SK-N-SH (cell line): Measurements from ENCODE around the gene KIAA0319L. TPM values are rescaled to one million over a fixed set of nuclear protein-coding genes. Genes with fewer than 3 reads are reported as not detected.

Source experiments
- CTCF ChIA-PET: fragments of 300-600, 350-600 bp; formaldehyde crosslinking; extraction: SDS; loops from one replicate; lab custom pipeline; 2021; lab: Yijun Ruan, JAX
- POLR2A ChIA-PET: fragments of 350-600 bp; sonication (Branson Sonifier 250); formaldehyde crosslinking; extraction: SDS; loops from one replicate; lab custom pipeline; 2020; ENCODE audit warnings: antibody characterized with exemption, inconsistent platforms; lab: Yijun Ruan, JAX
- DNase-seq: peaks from one replicate; pipeline ENCODE4 v3.0.0; 2012
- H2AFZ ChIP-seq: fragments of 200-600 bp; sonication (generic); 2 replicates; pipeline ENCODE4 v1.8.1; 2016; ENCODE audit warnings: antibody characterized with exemption, mild to moderate bottlenecking, low read depth
- H3F3A ChIP-seq: fragments of 200-600 bp; sonication (generic); replicated peaks from 2 replicates; pipeline ENCODE3; 2016; ENCODE audit warnings: antibody characterized with exemption, mild to moderate bottlenecking; ENCODE audit not compliant: insufficient read depth
- H3K27ac ChIP-seq, 2 experiments: fragments of 200-500 bp in 1 of 2; fragments of 200-600 bp in 1 of 2; sonication (Bioruptor generic) in 1 of 2; sonication (generic), shearing (Covaris generic) in 1 of 2; 2 replicates each; pipeline versions ENCODE4 v1.5.1 to v1.6.1; 2014 to 2016; ENCODE audit warnings: low read depth in 2 of 2, inconsistent platforms in 1 of 2, low read length in 1 of 2, mild to moderate bottlenecking in 1 of 2, mixed read lengths in 1 of 2
- H3K27me3 ChIP-seq: fragments of 200-600 bp; sonication (generic), shearing (Covaris generic); 2 replicates; pipeline ENCODE4 v1.6.1; 2016; ENCODE audit warnings: mixed run types; ENCODE audit not compliant: insufficient read depth
- H3K36me3 ChIP-seq, 2 experiments: fragments of 200-500 bp in 1 of 2; fragments of 200-600 bp in 1 of 2; sonication (Bioruptor generic) in 1 of 2; sonication (generic) in 1 of 2; replicated peaks in 1 of 2; 2 replicates each; pipeline versions ENCODE3 to v1.5.1; 2014 to 2016; ENCODE audit warnings: low read length in 1 of 2, mild to moderate bottlenecking in 1 of 2; ENCODE audit not compliant: insufficient read depth in 2 of 2, control insufficient read depth in 1 of 2
- H3K4me1 ChIP-seq, 2 experiments: fragments of 200-500 bp in 1 of 2; fragments of 200-600 bp in 1 of 2; sonication (Bioruptor generic) in 1 of 2; sonication (generic), shearing (Covaris generic) in 1 of 2; 2 replicates each; pipeline versions ENCODE4 v1.5.1 to v1.6.1; 2014 to 2016; ENCODE audit warnings: low read depth in 1 of 2, low read length in 1 of 2, mixed run types in 1 of 2; ENCODE audit not compliant: insufficient read depth in 2 of 2, control insufficient read depth in 1 of 2
- H3K4me2 ChIP-seq: fragments of 200-600 bp; sonication (generic), shearing (Covaris generic); 2 replicates; pipeline ENCODE4 v1.6.1; 2017; ENCODE audit warnings: mixed run types
- H3K4me3 ChIP-seq, 2 experiments: fragments of 200-500 bp in 1 of 2; fragments of 200-600 bp in 1 of 2; sonication (Bioruptor generic) in 1 of 2; sonication (generic), shearing (Covaris generic) in 1 of 2; 2 replicates each; pipeline versions ENCODE4 v1.5.1 to v1.8.1; 2014 to 2016; ENCODE audit warnings: low read depth in 2 of 2, inconsistent platforms in 1 of 2, low read length in 1 of 2, mild to moderate bottlenecking in 1 of 2, mixed read lengths in 1 of 2, moderate library complexity in 1 of 2
- H3K79me2 ChIP-seq: fragments of 200-600 bp; sonication (generic); 2 replicates; pipeline ENCODE4 v1.8.1; 2017; ENCODE audit warnings: mild to moderate bottlenecking; ENCODE audit not compliant: insufficient read depth
- H3K9ac ChIP-seq: fragments of 200-600 bp; sonication (generic); 2 replicates; pipeline ENCODE4 v1.6.1; 2017; ENCODE audit warnings: mixed run types
- H3K9me2 ChIP-seq: fragments of 200-600 bp; sonication (generic); 2 replicates; pipeline ENCODE4 v1.6.1; 2017; ENCODE audit warnings: mixed run types
- H3K9me3 ChIP-seq: fragments of 200-600 bp; sonication (generic); 2 replicates; pipeline ENCODE4 v1.6.1; 2017; ENCODE audit warnings: mixed run types, mild to moderate bottlenecking, moderate library complexity
- H4K20me1 ChIP-seq: fragments of 200-600 bp; sonication (generic); 2 replicates; pipeline ENCODE4 v1.6.1; 2017; ENCODE audit warnings: mild to moderate bottlenecking, mixed run types; ENCODE audit not compliant: insufficient read depth
- CHD2 ChIP-seq: fragments of 150-350 bp; IDR thresholded peaks from 2 replicates; pipeline ENCODE4 v1.6.1; 2018; ENCODE audit warnings: low read length; ENCODE audit not compliant: partially characterized antibody
- CTCF ChIP-seq: fragments of 200-600 bp; sonication (generic); IDR thresholded peaks from 2 replicates; pipeline ENCODE4 v1.6.1; 2017; ENCODE audit warnings: antibody characterized with exemption, mild to moderate bottlenecking, moderate library complexity
- EP300 ChIP-seq, 2 experiments: IDR thresholded peaks; 2 replicates each; pipeline versions ENCODE4 v1.4.0 to v1.6.1; 2012; ENCODE audit warnings: borderline replicate concordance in 1 of 2, low read depth in 1 of 2, low read length in 1 of 2
- FOSL2 ChIP-seq: IDR thresholded peaks from 2 replicates; pipeline ENCODE4 v1.4.0; 2012; ENCODE audit warnings: low read depth, mild to moderate bottlenecking, moderate library complexity, borderline replicate concordance
- FOXM1 ChIP-seq: IDR thresholded peaks from 2 replicates; pipeline ENCODE4 v1.4.0; 2012; ENCODE audit warnings: low read depth, mild to moderate bottlenecking
- GABPA ChIP-seq: IDR thresholded peaks from 2 replicates; pipeline ENCODE4 v1.4.0; 2012; ENCODE audit warnings: low read depth, mild to moderate bottlenecking
- JUND ChIP-seq: IDR thresholded peaks from 2 replicates; pipeline ENCODE4 v1.4.0; 2012
- MXI1 ChIP-seq: IDR thresholded peaks from 2 replicates; pipeline ENCODE4 v1.6.1; 2012; ENCODE audit warnings: mild to moderate bottlenecking, low read depth, low read length, improper control_type of control experiment
- NFIC ChIP-seq: IDR thresholded peaks from 2 replicates; pipeline ENCODE4 v1.4.0; 2012; ENCODE audit warnings: borderline replicate concordance
- RAD21 ChIP-seq: IDR thresholded peaks from 2 replicates; pipeline ENCODE4 v1.6.1; 2012; ENCODE audit warnings: mild to moderate bottlenecking, low read length
- SMC3 ChIP-seq: IDR thresholded peaks from 2 replicates; pipeline ENCODE4 v1.6.1; 2012; ENCODE audit warnings: low read depth, low read length, improper control_type of control experiment
- TCF12 ChIP-seq: IDR thresholded peaks from 2 replicates; pipeline ENCODE4 v1.4.0; 2012
- TEAD4 ChIP-seq: IDR thresholded peaks from 2 replicates; pipeline ENCODE4 v1.4.0; 2012; ENCODE audit warnings: mild to moderate bottlenecking, borderline replicate concordance; ENCODE audit not compliant: insufficient read depth
- YY1 ChIP-seq: IDR thresholded peaks from 2 replicates; pipeline ENCODE4 v1.4.0; 2012; ENCODE audit warnings: low read depth, mild to moderate bottlenecking
- WGBS: methylation state at CpG from one replicate; pipeline ENCODE4 v1.1.6; 2017; ENCODE audit warnings: low lambda C conversion rate; 5-methylcytosine and 5-hydroxymethylcytosine counted together
- polyA plus RNA-seq, 3 experiments: library from polyadenylated mRNA; depleted of rRNA; stranded (reverse); fragments of >200 nt; gene quantifications; 2 replicates each; pipeline ENCODE4 v1.2.3, GENCODE V29; 2012
- TF ChIP-seq, protein P1 (sequence below): IDR thresholded peaks from 2 replicates; pipeline ENCODE4 v1.6.1; 2012; ENCODE audit warnings: mild to moderate bottlenecking, low read depth, low read length, moderate library complexity
- TF ChIP-seq, protein P2 (sequence below): IDR thresholded peaks from 2 replicates; pipeline ENCODE4; 2012
- TF ChIP-seq, protein P3 (sequence below): IDR thresholded peaks from 2 replicates; pipeline ENCODE4 v1.4.0; 2012; ENCODE audit warnings: low read depth, borderline replicate concordance

The KIAA0319L gene
- polyA plus RNA-seq, 1 of the 3 experiments (the other 2 are of a cell fraction): 51.9 TPM

DNA sequence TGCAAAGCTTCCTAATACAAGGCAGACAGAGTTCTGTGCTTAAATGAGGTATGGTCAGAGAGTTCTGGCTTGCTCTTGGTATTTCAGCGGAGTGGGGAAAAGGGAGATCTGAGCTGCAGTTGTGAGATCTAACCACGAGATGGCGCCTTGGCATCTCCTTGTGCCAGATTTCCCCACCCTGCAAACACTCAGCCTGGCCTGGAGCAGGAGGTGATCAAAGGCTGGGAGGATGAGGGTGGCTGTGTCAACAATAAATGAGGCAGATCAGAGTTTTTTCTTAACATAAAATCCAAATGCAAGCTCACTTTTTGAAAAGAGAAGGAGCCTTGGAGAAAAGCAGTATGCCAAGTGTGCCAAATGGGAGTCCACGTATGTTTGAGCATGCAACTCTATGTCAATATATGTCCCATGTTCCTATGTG is 11.8 kb upstream of the KIAA0319L start:
- H3K27ac ChIP-seq: no peak overlapping the region
- H3K9me3 ChIP-seq: no peaks in the 10 kb centered on the region
- ChIA-PET CTCF (interaction anchor here (0.6 to 11.7 kb wide), 42 partner anchors 9 to 304 kb away, joined by 3 to 347 read pairs (median 4); partner anchors contain the start of genes C1orf216 and CLSPN), POLR2A (interaction anchor here (0.7 to 1.7 kb wide), 4 partner anchors 11 to 158 kb away, joined by 3 to 7 read pairs (median 4); partner anchors contain the start of gene NCDN)
- no peak overlapping the region; a peak in 1 of 4 replicates for H3K4me3 ChIP-seq
- no peaks in the 10 kb centered on the region for H3K27me3 ChIP-seq
- no peaks in the 10 kb centered on the region for H3K9me2 ChIP-seq
- peak; percentile 88 for DNase-seq
- TF ChIP-seq TCF12 (no peak), CTCF (peak; percentile 89), GABPA (no peak), EP300 (IDR thresholded peaks at IDR 0.05; ENCODE audit: borderline replicate concordance in 1 of 2, low read depth in 1 of 2, low read length in 1 of 2) (no peak), YY1 (no peak), SMC3 (peak; percentile 96), JUND (no peak), FOSL2 (no peak), CHD2 (no peak), MXI1 (no peak), NFIC (peak; percentile 48; the same call in 1 of the 2 replicates), TEAD4 (no peak), RAD21 (peak; percentile 93), FOXM1 (no peak)
- TF ChIP-seq, protein P1, sequence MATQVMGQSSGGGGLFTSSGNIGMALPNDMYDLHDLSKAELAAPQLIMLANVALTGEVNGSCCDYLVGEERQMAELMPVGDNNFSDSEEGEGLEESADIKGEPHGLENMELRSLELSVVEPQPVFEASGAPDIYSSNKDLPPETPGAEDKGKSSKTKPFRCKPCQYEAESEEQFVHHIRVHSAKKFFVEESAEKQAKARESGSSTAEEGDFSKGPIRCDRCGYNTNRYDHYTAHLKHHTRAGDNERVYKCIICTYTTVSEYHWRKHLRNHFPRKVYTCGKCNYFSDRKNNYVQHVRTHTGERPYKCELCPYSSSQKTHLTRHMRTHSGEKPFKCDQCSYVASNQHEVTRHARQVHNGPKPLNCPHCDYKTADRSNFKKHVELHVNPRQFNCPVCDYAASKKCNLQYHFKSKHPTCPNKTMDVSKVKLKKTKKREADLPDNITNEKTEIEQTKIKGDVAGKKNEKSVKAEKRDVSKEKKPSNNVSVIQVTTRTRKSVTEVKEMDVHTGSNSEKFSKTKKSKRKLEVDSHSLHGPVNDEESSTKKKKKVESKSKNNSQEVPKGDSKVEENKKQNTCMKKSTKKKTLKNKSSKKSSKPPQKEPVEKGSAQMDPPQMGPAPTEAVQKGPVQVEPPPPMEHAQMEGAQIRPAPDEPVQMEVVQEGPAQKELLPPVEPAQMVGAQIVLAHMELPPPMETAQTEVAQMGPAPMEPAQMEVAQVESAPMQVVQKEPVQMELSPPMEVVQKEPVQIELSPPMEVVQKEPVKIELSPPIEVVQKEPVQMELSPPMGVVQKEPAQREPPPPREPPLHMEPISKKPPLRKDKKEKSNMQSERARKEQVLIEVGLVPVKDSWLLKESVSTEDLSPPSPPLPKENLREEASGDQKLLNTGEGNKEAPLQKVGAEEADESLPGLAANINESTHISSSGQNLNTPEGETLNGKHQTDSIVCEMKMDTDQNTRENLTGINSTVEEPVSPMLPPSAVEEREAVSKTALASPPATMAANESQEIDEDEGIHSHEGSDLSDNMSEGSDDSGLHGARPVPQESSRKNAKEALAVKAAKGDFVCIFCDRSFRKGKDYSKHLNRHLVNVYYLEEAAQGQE: no peak
- TF ChIP-seq, protein P2, sequence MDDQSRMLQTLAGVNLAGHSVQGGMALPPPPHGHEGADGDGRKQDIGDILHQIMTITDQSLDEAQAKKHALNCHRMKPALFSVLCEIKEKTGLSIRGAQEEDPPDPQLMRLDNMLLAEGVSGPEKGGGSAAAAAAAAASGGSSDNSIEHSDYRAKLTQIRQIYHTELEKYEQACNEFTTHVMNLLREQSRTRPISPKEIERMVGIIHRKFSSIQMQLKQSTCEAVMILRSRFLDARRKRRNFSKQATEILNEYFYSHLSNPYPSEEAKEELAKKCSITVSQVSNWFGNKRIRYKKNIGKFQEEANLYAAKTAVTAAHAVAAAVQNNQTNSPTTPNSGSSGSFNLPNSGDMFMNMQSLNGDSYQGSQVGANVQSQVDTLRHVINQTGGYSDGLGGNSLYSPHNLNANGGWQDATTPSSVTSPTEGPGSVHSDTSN: no peak
- TF ChIP-seq, protein P3, sequence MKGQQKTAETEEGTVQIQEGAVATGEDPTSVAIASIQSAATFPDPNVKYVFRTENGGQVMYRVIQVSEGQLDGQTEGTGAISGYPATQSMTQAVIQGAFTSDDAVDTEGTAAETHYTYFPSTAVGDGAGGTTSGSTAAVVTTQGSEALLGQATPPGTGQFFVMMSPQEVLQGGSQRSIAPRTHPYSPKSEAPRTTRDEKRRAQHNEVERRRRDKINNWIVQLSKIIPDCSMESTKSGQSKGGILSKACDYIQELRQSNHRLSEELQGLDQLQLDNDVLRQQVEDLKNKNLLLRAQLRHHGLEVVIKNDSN: no peak
- H3K4me2 ChIP-seq: no peak overlapping the region
- no peaks in the 10 kb centered on the region for H4K20me1 ChIP-seq
- no peak overlapping the region for H3K9ac ChIP-seq
- WGBS: 41% methylated on average over 4 of the region's 4 CpGs
- H2AFZ ChIP-seq: no peak overlapping the region
- no peaks in the 10 kb centered on the region for H3K79me2 ChIP-seq
- H3F3A ChIP-seq: no peaks in the 10 kb centered on the region
- peaks cover 0 to 7% of the 10 kb centered on the region in 2 experiments; a peak in 1 of 4 replicates for H3K4me1 ChIP-seq
- H3K36me3 ChIP-seq: peaks cover 0 to 20% of the 10 kb centered on the region in 2 experiments
